GM23338 (cell line): ENCODE data around the gene RALBP1.

Source experiments
- EZH2phosphoT487 ChIP-seq: fragments of 200-600 bp; sonication (generic); IDR thresholded peaks from one replicate; pipeline ENCODE4 v1.8.1; 2018; ENCODE audit warnings: antibody characterized with exemption; ENCODE audit not compliant: unreplicated experiment
- JUNB ChIP-seq: IDR thresholded peaks from one replicate; pipeline ENCODE4 v1.6.1; 2016; ENCODE audit warnings: antibody characterized with exemption; ENCODE audit not compliant: unreplicated experiment
- TF ChIP-seq, protein P1 (sequence below), 2 experiments: fragments of 200-600 bp in 1 of 2; sonication (generic) in 1 of 2; conservative IDR thresholded peaks; 2 replicates each; pipeline versions ENCODE4 v1.5.1 to v1.6.1; 2016 to 2017; ENCODE audit warnings: antibody characterized with exemption in 2 of 2, low read depth in 2 of 2, mild to moderate bottlenecking in 2 of 2, moderate library complexity in 1 of 2
- TF ChIP-seq, protein P2 (sequence below): IDR thresholded peaks from one replicate; pipeline ENCODE4 v1.6.1; 2018; ENCODE audit warnings: antibody characterized with exemption; ENCODE audit not compliant: unreplicated experiment

DNA sequence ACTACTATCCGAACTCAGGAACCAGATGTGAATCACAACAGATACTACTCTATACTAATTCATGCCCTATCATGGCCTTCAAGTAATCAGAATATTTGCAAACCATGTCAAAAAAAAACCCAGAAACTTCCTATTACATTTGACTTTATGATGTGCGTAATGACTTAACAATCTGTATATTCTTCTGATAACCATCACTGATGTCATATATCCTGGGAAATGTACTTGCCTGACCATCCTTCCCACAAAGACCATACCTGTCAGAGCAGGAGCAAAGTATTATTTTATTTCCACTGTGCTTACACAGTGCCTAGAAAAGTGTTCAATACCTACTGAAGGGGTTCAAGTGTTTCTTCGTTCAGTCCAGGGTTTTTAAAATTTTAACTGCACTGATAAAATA lies 111.5 kb downstream of the RALBP1 start:
- TF ChIP-seq, protein P1, sequence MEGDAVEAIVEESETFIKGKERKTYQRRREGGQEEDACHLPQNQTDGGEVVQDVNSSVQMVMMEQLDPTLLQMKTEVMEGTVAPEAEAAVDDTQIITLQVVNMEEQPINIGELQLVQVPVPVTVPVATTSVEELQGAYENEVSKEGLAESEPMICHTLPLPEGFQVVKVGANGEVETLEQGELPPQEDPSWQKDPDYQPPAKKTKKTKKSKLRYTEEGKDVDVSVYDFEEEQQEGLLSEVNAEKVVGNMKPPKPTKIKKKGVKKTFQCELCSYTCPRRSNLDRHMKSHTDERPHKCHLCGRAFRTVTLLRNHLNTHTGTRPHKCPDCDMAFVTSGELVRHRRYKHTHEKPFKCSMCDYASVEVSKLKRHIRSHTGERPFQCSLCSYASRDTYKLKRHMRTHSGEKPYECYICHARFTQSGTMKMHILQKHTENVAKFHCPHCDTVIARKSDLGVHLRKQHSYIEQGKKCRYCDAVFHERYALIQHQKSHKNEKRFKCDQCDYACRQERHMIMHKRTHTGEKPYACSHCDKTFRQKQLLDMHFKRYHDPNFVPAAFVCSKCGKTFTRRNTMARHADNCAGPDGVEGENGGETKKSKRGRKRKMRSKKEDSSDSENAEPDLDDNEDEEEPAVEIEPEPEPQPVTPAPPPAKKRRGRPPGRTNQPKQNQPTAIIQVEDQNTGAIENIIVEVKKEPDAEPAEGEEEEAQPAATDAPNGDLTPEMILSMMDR (conservative IDR thresholded peaks at IDR 0.05; ENCODE audit: low read depth in 2 of 2): no peak
- TF ChIP-seq, protein P2, sequence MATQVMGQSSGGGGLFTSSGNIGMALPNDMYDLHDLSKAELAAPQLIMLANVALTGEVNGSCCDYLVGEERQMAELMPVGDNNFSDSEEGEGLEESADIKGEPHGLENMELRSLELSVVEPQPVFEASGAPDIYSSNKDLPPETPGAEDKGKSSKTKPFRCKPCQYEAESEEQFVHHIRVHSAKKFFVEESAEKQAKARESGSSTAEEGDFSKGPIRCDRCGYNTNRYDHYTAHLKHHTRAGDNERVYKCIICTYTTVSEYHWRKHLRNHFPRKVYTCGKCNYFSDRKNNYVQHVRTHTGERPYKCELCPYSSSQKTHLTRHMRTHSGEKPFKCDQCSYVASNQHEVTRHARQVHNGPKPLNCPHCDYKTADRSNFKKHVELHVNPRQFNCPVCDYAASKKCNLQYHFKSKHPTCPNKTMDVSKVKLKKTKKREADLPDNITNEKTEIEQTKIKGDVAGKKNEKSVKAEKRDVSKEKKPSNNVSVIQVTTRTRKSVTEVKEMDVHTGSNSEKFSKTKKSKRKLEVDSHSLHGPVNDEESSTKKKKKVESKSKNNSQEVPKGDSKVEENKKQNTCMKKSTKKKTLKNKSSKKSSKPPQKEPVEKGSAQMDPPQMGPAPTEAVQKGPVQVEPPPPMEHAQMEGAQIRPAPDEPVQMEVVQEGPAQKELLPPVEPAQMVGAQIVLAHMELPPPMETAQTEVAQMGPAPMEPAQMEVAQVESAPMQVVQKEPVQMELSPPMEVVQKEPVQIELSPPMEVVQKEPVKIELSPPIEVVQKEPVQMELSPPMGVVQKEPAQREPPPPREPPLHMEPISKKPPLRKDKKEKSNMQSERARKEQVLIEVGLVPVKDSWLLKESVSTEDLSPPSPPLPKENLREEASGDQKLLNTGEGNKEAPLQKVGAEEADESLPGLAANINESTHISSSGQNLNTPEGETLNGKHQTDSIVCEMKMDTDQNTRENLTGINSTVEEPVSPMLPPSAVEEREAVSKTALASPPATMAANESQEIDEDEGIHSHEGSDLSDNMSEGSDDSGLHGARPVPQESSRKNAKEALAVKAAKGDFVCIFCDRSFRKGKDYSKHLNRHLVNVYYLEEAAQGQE: no peak
- no peak for TF ChIP-seq EZH2phosphoT487
- no peak for TF ChIP-seq JUNB
